GM18861 (cell line): Measurements from ENCODE around the gene SRSF2.
"Not testable (repeated sequence)": the region's sequence is repeated elsewhere in the genome, so short reads cannot be mapped to it uniquely, and the experiment has no call there.

Source experiments
- ATAC-seq: cut with Tn5 transposase; IDR thresholded peaks from one replicate; pipeline ENCODE4 v1.9.1; 2021; ENCODE audit not compliant: unreplicated experiment

Gene SRSF2

GRCh38 chr17:76739568-76740115 is 2.5 kb upstream of the SRSF2 start:
- ATAC-seq, result not testable (repeated sequence)

GRCh38 chr17:76738468-76738850 is 1.3 kb upstream of the SRSF2 start:
- no peak for ATAC-seq

GRCh38 chr17:76737676-76738467 is 741 bp upstream of the SRSF2 start, which contains the start of gene MFSD11:
MFSD11 (plus strand) TSS chr17:76738119; CDS start chr17:76738353, 234 bp downstream.
- ATAC-seq, result peak; percentile 49

- ATAC-seq, result peak; percentile 3
These were observed 616 bp downstream of the SRSF2 start for GRCh38 chr17:76736349-76737081.

- no peak for ATAC-seq
These were observed 1.4 kb downstream of the SRSF2 start for GRCh38 chr17:76735586-76736348.

GRCh38 chr17:76735006-76735405 is 2.1 kb downstream of the SRSF2 start:
- ATAC-seq, result no peak

- no peak for ATAC-seq
These were observed 2.9 kb downstream of the SRSF2 start for GRCh38 chr17:76734080-76734840.

GRCh38 chr17:76733618-76733957 is 3.5 kb downstream of the SRSF2 start:
- ATAC-seq, result no peak

GRCh38 chr17:76732734-76733617 is 4.2 kb downstream of the SRSF2 start:
- ATAC-seq, result no peak

- ATAC-seq, result not testable (repeated sequence)
These were observed 5.1 kb downstream of the SRSF2 start for GRCh38 chr17:76731800-76732733.

GRCh38 chr17:76727745-76728456 is 9.2 kb downstream of the SRSF2 start:
- ATAC-seq, result no peak

- ATAC-seq, result peak; percentile 39
These were observed 10.1 kb downstream of the SRSF2 start, which contains the start of gene METTL23 for GRCh38 chr17:76726776-76727718. METTL23 (plus strand) TSS chr17:76726839; CDS start chr17:76729711, 2,872 bp downstream.

GRCh38 chr17:76726231-76726775 is 10.8 kb downstream of the SRSF2 start, which contains the start of gene JMJD6:
JMJD6 (minus strand) TSS chr17:76726606; CDS start chr17:76726475, 131 bp downstream.
- ATAC-seq, result peak; percentile 63

GRCh38 chr17:76725580-76726230 is 11.4 kb downstream of the SRSF2 start:
- peak; percentile 14 for ATAC-seq

- ATAC-seq, result no peak
These were observed 13.3 kb downstream of the SRSF2 start for GRCh38 chr17:76723812-76724211.

- not testable (repeated sequence) for ATAC-seq
These were observed 14.2 kb downstream of the SRSF2 start for GRCh38 chr17:76722977-76723376.
